ENCODE results near the gene KCTD21. TPM values are rescaled to one million over a fixed set of nuclear protein-coding genes. Genes with fewer than 3 reads are reported as not detected.

KCTD21 gene
- total RNA-seq, 1 donor from 2014 or later = 30.7 TPM

- TF ChIP-seq, protein P1, sequence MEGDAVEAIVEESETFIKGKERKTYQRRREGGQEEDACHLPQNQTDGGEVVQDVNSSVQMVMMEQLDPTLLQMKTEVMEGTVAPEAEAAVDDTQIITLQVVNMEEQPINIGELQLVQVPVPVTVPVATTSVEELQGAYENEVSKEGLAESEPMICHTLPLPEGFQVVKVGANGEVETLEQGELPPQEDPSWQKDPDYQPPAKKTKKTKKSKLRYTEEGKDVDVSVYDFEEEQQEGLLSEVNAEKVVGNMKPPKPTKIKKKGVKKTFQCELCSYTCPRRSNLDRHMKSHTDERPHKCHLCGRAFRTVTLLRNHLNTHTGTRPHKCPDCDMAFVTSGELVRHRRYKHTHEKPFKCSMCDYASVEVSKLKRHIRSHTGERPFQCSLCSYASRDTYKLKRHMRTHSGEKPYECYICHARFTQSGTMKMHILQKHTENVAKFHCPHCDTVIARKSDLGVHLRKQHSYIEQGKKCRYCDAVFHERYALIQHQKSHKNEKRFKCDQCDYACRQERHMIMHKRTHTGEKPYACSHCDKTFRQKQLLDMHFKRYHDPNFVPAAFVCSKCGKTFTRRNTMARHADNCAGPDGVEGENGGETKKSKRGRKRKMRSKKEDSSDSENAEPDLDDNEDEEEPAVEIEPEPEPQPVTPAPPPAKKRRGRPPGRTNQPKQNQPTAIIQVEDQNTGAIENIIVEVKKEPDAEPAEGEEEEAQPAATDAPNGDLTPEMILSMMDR (IDR thresholded peaks at IDR 0.05) = no peak
- H3K4me3 ChIP-seq = no peak overlapping the region
- no peak for DNase-seq (ENCODE audit: low spot score in 2 of 2)
- H3K9me3 ChIP-seq = no peaks in the 10 kb centered on the region
- H3K27ac ChIP-seq = peak overlapping the region; percentile 2 to 25
- intact Hi-C loops (cut with DNase I) = no loop called here
- H3K27me3 ChIP-seq = no peaks in the 10 kb centered on the region
- no peaks in the 10 kb centered on the region for H3K4me1 ChIP-seq
- H3K36me3 ChIP-seq = peaks cover 31 to 78% of the 10 kb centered on the region in 2 donors
These were observed 12.8 kb upstream of the KCTD21 start for GRCh38 chr11:78201096-78201818.

DNA sequence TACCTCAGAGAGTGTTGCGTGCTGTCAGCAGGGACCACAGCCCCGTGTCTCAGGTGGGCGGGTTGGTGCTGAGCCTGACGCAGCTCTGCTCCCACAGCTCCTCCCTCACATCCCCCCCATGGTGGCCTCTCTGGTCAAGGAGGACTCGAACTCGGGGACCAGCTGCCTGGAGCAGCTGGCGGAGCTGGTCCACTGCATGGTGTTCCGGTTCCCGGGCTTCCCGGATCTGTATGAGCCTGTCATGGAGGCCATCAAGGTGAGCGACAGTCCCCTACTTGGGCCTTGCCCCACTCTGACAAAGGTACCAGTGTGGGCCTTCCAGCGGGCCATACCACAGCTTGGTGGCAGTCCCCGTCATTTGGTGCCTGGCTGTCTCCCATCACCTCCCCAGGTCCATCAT lies 12.1 kb upstream of the KCTD21 start:
- TF ChIP-seq, protein P1 (IDR thresholded peaks at IDR 0.05) = no peak
- no peaks in the 10 kb centered on the region for H3K9me3 ChIP-seq
- H3K4me1 ChIP-seq = no peaks in the 10 kb centered on the region
- intact Hi-C loops (cut with DNase I) = no loop called here
- no peaks in the 10 kb centered on the region for H3K27me3 ChIP-seq
- no peak for DNase-seq (ENCODE audit: low spot score in 2 of 2)
- H3K4me3 ChIP-seq = no peak overlapping the region
- H3K27ac ChIP-seq = peak overlapping the region in 1 of 2 donors; percentile 2
- peaks cover 28 to 72% of the 10 kb centered on the region in 2 donors for H3K36me3 ChIP-seq

- TF ChIP-seq, protein P1 (IDR thresholded peaks at IDR 0.05) = no peak
These were observed 11.6 kb upstream of the KCTD21 start for GRCh38 chr11:78200061-78200460.

DNA sequence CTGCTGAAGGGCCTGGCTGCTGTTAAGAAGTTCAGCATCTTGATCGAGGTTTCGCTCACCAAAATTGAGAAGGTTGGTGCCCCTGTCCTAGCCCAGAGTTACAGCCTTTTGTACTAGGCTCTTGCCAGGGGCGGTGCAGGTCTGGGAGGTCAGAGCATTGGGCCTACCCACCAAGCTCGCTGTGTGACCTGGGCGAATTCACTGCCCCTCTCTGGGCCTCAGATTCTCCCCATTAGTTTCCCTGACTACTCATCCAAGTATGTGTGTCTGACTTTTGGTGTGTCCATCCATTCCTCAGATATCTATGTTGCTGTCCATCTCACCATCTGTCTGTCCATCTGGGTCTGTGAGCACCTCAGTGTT lies 11.2 kb upstream of the KCTD21 start:
- intact Hi-C loops (cut with DNase I) = no loop called here
- DNase-seq (ENCODE audit: low spot score in 2 of 2) = no peak
- H3K36me3 ChIP-seq = peaks cover 24 to 63% of the 10 kb centered on the region in 2 donors

More at GRCh38 chr11:78200061-78200460, 11.6 kb upstream of the KCTD21 start:
- intact Hi-C loops (cut with DNase I) = no loop called here
- Histone ChIP-seq H3K4me3 (no peak overlapping the region), H3K9me3 (no peaks in the 10 kb centered on the region), H3K27me3 (no peaks in the 10 kb centered on the region), H3K27ac (no peak overlapping the region), H3K4me1 (no peaks in the 10 kb centered on the region), H3K36me3 (peaks cover 24 to 67% of the 10 kb centered on the region in 2 donors)
- DNase-seq (ENCODE audit: low spot score in 2 of 2) = no peak

DNA sequence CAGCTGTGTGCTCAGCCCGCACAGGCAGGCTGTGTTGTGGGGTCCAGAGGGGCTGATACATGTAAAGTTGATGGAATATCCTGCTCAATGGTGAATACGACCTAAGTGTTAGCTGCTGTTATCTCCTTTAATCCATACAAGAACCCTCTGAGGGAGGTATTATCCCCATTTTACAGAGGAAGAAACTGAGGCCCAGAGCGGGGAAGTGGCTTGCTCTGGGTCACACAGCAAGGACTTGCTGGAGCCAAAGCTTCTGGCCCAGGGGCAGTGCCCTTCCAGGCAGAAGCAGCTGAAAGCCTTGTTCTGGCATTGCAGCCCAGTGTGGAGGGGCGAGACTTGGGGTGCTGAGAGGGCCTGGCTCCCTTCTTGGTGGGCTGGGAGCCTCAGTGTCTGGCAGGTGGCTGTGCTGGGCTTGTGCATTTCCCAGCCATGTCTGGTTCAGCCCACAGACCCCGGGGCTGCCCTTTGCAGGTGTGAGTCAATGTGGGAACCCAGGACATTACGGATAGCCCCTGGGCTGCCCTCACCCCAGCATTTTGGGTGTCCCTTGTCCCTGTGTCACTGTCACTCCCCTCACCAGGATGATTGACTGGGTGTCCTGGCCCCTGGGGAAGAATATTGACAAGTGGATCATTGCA lies 10.7 kb upstream of the KCTD21 start:
- H3K4me1 ChIP-seq = peaks cover 0 to 3% of the 10 kb centered on the region in 2 donors
- H3K27me3 ChIP-seq = no peaks in the 10 kb centered on the region
- no peak overlapping the region for H3K27ac ChIP-seq
- no peak for DNase-seq (ENCODE audit: low spot score in 2 of 2)
- intact Hi-C loops (cut with DNase I) = no loop called here
- H3K4me3 ChIP-seq = no peak overlapping the region
- H3K9me3 ChIP-seq = no peaks in the 10 kb centered on the region
- H3K36me3 ChIP-seq = peaks cover 24 to 61% of the 10 kb centered on the region in 2 donors
- TF ChIP-seq, protein P1 (IDR thresholded peaks at IDR 0.05) = no peak

More for the DNA sequence above, 11.2 kb upstream of the KCTD21 start:
- no peaks in the 10 kb centered on the region for H3K27me3 ChIP-seq
- no peak overlapping the region for H3K4me3 ChIP-seq
- H3K27ac ChIP-seq = no peak overlapping the region
- no peaks in the 10 kb centered on the region for H3K4me1 ChIP-seq
- TF ChIP-seq, protein P1 (IDR thresholded peaks at IDR 0.05) = no peak
- H3K9me3 ChIP-seq = no peaks in the 10 kb centered on the region
